ENCODE results near the gene MRM2. TPM values are rescaled to one million over a fixed set of nuclear protein-coding genes. Genes with fewer than 3 reads are reported as not detected.
"Not testable (repeated sequence)": the region's sequence is repeated elsewhere in the genome, so short reads cannot be mapped to it uniquely, and the experiment has no call there.

MRM2 gene
- total RNA-seq, 4 donors from 2014 or later: 13.4 to 24.7 (median 15.8) TPM

DNA sequence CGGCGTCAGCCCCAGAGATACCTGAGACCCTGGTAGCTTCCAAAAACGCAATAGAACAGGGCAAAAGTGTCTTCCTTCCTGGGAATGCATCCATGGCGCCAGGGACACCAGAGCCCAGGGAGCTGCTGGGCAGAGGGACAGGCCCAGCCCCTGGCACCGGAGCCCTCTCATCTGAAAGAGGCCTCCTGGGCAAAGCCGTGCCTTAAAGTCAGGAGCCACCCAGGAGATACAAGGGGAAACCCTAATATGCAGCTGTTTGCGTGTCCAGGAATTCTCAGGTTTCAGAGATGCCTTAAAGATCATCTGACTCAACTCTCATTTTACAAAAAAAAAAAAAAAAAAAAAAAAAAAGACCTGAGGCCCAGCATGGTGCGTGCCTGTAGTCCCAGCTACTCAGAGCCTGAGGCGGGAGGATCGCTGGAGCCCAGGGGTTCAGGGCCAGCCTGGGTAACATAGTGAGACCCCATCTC is 28.0 kb upstream of the MRM2 start:
- TF ChIP-seq EP300 (IDR thresholded peaks at IDR 0.05) (no peak), POLR2A (IDR thresholded peaks at IDR 0.05) (no peak)
- TF ChIP-seq, protein P1, sequence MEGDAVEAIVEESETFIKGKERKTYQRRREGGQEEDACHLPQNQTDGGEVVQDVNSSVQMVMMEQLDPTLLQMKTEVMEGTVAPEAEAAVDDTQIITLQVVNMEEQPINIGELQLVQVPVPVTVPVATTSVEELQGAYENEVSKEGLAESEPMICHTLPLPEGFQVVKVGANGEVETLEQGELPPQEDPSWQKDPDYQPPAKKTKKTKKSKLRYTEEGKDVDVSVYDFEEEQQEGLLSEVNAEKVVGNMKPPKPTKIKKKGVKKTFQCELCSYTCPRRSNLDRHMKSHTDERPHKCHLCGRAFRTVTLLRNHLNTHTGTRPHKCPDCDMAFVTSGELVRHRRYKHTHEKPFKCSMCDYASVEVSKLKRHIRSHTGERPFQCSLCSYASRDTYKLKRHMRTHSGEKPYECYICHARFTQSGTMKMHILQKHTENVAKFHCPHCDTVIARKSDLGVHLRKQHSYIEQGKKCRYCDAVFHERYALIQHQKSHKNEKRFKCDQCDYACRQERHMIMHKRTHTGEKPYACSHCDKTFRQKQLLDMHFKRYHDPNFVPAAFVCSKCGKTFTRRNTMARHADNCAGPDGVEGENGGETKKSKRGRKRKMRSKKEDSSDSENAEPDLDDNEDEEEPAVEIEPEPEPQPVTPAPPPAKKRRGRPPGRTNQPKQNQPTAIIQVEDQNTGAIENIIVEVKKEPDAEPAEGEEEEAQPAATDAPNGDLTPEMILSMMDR (IDR thresholded peaks at IDR 0.05): no peak
- H3K27ac ChIP-seq: no peak overlapping the region
- no peaks in the 10 kb centered on the region for H3K9me3 ChIP-seq
- peaks cover 0 to 56% (median 18%) of the 10 kb centered on the region in 3 donors for H3K36me3 ChIP-seq
- WGBS, 2 donors: 84 to 89% methylated on average over 6 to 10 of the region's 10 CpGs
- H3K4me1 ChIP-seq: peaks cover 0 to 6% (median 0%) of the 10 kb centered on the region in 4 donors
- no peak for DNase-seq (ENCODE audit: low spot score in 2 of 2)
- no peak overlapping the region for H3K4me3 ChIP-seq
- no peaks in the 10 kb centered on the region for H3K27me3 ChIP-seq

- not testable (repeated sequence) for H3K9me3 ChIP-seq; DNase-seq (ENCODE audit: low spot score in 2 of 2); H3K27me3 ChIP-seq; H3K27ac ChIP-seq; H3K4me3 ChIP-seq; H3K4me1 ChIP-seq
- H3K36me3 ChIP-seq: peaks cover 0 to 56% (median 11%) of the 10 kb centered on the region in 3 donors
- 58 to 68% methylated on average over 11 to 15 of the region's 18 CpGs for WGBS, 2 donors
These were observed 27.3 kb upstream of the MRM2 start for GRCh38 chr7:2269089-2269990.

GRCh38 chr7:2266911-2267310 is 24.9 kb upstream of the MRM2 start:
- peaks cover 0 to 6% (median 0%) of the 10 kb centered on the region in 4 donors for H3K4me1 ChIP-seq
- TF ChIP-seq POLR2A (IDR thresholded peaks at IDR 0.05): no peak
- TF ChIP-seq EP300 (IDR thresholded peaks at IDR 0.05): no peak
- TF ChIP-seq, protein P1 (IDR thresholded peaks at IDR 0.05): no peak
- no peak for DNase-seq (ENCODE audit: low spot score in 2 of 2)
- H3K4me3 ChIP-seq: no peak overlapping the region
- no peaks in the 10 kb centered on the region for H3K9me3 ChIP-seq
- peaks cover 0 to 64% (median 6%) of the 10 kb centered on the region in 3 donors for H3K36me3 ChIP-seq
- 54 to 57% methylated on average over 10 of the region's 10 CpGs for WGBS, 2 donors
- H3K27ac ChIP-seq: no peak overlapping the region
- no peaks in the 10 kb centered on the region for H3K27me3 ChIP-seq

DNA sequence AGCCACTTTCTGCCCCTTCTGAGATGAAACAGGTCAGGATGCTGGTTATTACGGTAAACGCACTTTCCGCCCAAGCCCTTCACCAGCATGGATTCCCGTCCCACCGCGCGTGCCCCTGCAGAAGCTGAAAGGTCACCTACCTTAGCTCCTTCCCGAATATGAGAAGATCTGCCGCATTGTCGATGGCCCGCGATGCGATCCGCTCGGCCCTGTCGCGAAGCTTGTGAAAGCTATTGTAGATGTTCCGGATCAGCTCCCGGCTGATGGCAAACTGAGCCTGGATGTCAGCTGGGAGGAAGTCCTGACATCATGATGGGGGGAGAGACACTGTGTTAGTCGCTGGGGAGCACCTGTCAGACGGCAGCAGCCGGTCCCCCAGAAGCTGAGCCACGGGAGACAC is 22.2 kb upstream of the MRM2 start:
- Histone ChIP-seq H3K4me3 (no peak overlapping the region), H3K9me3 (no peaks in the 10 kb centered on the region), H3K36me3 (peaks cover 0 to 59% (median 0%) of the 10 kb centered on the region in 3 donors), H3K27ac (no peak overlapping the region), H3K27me3 (no peaks in the 10 kb centered on the region), H3K4me1 (no peaks in the 10 kb centered on the region)
- no peak for TF ChIP-seq EP300 (IDR thresholded peaks at IDR 0.05)
- TF ChIP-seq, protein P1 (IDR thresholded peaks at IDR 0.05): no peak
- no peak for TF ChIP-seq POLR2A (IDR thresholded peaks at IDR 0.05)
- DNase-seq (ENCODE audit: low spot score in 2 of 2): no peak
- WGBS, 2 donors: 97% methylated on average over 23 of the region's 23 CpGs

DNA sequence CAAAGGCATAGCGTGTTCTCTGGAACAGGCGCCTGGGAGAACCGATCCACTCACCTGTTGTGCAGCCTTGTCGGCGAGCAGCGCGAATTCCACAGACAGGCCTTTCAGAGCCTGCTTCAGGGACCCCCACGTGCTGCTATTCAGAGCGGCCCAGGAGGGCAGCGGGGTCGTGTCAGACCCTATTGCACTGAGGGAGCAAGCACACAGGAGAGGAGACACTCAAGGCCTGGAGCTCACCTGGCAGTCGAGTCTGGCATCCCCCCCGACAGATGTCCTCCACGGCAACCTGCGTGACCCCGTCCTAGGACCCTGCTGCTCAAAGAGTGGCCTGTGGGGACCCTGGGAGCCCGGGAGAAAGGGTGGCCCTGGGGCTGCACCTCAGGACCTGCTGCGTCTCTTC is 21.2 kb upstream of the MRM2 start:
- no peak for DNase-seq (ENCODE audit: low spot score in 2 of 2)
- Histone ChIP-seq H3K4me3 (no peak overlapping the region), H3K36me3 (peaks cover 0 to 69% (median 0%) of the 10 kb centered on the region in 3 donors), H3K9me3 (no peaks in the 10 kb centered on the region), H3K27ac (no peak overlapping the region), H3K4me1 (no peaks in the 10 kb centered on the region), H3K27me3 (no peaks in the 10 kb centered on the region)
- WGBS, 2 donors: 90 to 98% methylated on average over 11 of the region's 18 CpGs
- TF ChIP-seq POLR2A (IDR thresholded peaks at IDR 0.05) (no peak), EP300 (IDR thresholded peaks at IDR 0.05) (no peak)
- TF ChIP-seq, protein P1 (IDR thresholded peaks at IDR 0.05): no peak

Data from tibial nerve (tissue), 4 donors.